Activated CD4-positive, alpha-beta memory T cell treated with anti-CD3 and anti-CD28 coated beads for 36 hours (primary cell): ENCODE results near the gene SH3PXD2B. TPM values are rescaled to one million over a fixed set of nuclear protein-coding genes. Genes with fewer than 3 reads are reported as not detected.

Source experiments
- CTCF ChIA-PET: fragments of 350-600 bp; sonication (Branson Sonifier 250); formaldehyde crosslinking; loops from one replicate; lab custom pipeline; 2021; ENCODE audit warnings: antibody characterized with exemption, inconsistent platforms; lab: Charles Lee
- POLR2A ChIA-PET: fragments of 350-600 bp; sonication (Branson Sonifier 250); formaldehyde crosslinking; loops from one replicate; lab custom pipeline; 2021; ENCODE audit warnings: antibody characterized with exemption; lab: Charles Lee
- DNase-seq: peaks from one replicate; pipeline ENCODE4 v3.0.0-alpha.2; 2020
- H3K27ac Mint-ChIP-seq: one replicate; pipeline ENCODE4 v1.8.0; 2021; ENCODE audit warnings: mixed read lengths
- H3K27me3 Mint-ChIP-seq: one replicate; pipeline ENCODE4 v1.8.0; 2021; ENCODE audit warnings: mixed read lengths
- H3K36me3 Mint-ChIP-seq: one replicate; pipeline ENCODE4 v1.8.0; 2021; ENCODE audit warnings: mixed read lengths
- H3K4me1 Mint-ChIP-seq: one replicate; pipeline ENCODE4 v1.8.0; 2021; ENCODE audit warnings: low read depth, mixed read lengths
- H3K4me3 Mint-ChIP-seq: one replicate; pipeline ENCODE4 v1.8.0; 2021; ENCODE audit warnings: mild to moderate bottlenecking, mixed read lengths
- H3K9me3 Mint-ChIP-seq: one replicate; pipeline ENCODE4 v1.8.0; 2021; ENCODE audit warnings: mixed read lengths
- intact Hi-C: fragments of 100-400 bp; cut with micrococcal nuclease; formaldehyde crosslinking; loops from one replicate; pipeline ENCODE4 v1.15.1; 2023
- total RNA-seq, 2 experiments: library from RNA; stranded (reverse); gene quantifications; one replicate each; pipeline ENCODE4 v1.2.3, GENCODE V29; 2021

Gene SH3PXD2B
- total RNA-seq, 2 experiments from 2014 or later, result 0.99 to 1.1 TPM

DNA sequence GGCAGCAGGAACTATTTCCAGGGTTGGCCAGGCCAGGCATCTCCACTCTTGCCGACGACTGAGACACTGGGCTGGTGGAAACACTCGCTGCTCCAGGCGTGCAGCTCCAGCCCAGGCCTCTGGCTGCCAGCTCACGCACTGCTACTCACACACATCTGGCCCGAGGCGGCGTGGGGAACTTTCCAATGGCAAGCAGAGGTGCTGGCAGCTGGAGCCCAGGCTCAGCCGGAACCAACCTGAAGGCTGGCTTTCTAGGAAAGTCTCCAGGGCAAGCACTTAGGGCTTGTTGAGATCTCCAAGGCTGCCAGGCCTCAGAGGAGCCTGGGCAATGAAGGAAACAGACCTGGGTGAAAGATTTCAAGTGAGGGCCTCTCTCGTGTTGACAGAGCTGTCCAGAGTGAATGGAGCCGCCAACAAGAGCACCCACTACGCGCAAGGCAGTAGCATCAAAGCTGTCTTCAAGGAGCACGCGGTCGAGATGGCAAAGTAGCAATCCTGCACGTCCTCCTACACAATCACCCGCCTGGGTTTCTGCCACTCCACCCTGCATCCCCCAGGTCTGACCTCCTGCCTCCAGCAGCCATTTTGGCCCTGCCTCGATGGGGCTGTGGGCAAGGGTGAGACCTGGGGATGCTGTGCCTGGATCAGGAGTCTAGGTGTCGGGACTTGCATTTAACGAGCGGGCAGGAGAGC, 14.4 kb downstream of the SH3PXD2B start:
- H3K27ac Mint-ChIP-seq, result no peak overlapping the region
- intact Hi-C loops, result no loop called here

GRCh38 chr5:172438319-172438668, 16.0 kb downstream of the SH3PXD2B start:
- no peak for DNase-seq
- CTCF ChIA-PET, result interaction anchor here (4.2 kb wide), 1 partner anchor 13 kb away, joined by 33 read pairs; no protein-coding TSS in a partner anchor
- H3K27ac Mint-ChIP-seq, result no peak overlapping the region
- peaks cover 3% of the 10 kb centered on the region for H3K27me3 Mint-ChIP-seq
- H3K4me3 Mint-ChIP-seq, result no peak overlapping the region
- intact Hi-C loops, result no loop called here
- H3K36me3 Mint-ChIP-seq, result no peaks in the 10 kb centered on the region
- no peaks in the 10 kb centered on the region for H3K9me3 Mint-ChIP-seq
- POLR2A ChIA-PET, result no interaction called here
- peaks cover 5% of the 10 kb centered on the region for H3K4me1 Mint-ChIP-seq

More for the DNA sequence above, 14.4 kb downstream of the SH3PXD2B start:
- no peak overlapping the region for H3K4me3 Mint-ChIP-seq
- peaks cover 14% of the 10 kb centered on the region for H3K4me1 Mint-ChIP-seq
- no peak for DNase-seq
- CTCF ChIA-PET, result interaction anchor here (0.9 to 4.2 kb wide), 2 partner anchors 11 to 276 kb away, joined by 3 to 33 read pairs; no protein-coding TSS in a partner anchor
- peaks cover 8% of the 10 kb centered on the region for H3K27me3 Mint-ChIP-seq
- H3K9me3 Mint-ChIP-seq, result no peaks in the 10 kb centered on the region
- POLR2A ChIA-PET, result no interaction called here
- no peaks in the 10 kb centered on the region for H3K36me3 Mint-ChIP-seq

- H3K4me3 Mint-ChIP-seq, result no peak overlapping the region
- peaks cover 3% of the 10 kb centered on the region for H3K27me3 Mint-ChIP-seq
- no peaks in the 10 kb centered on the region for H3K9me3 Mint-ChIP-seq
- no peak for DNase-seq
- H3K27ac Mint-ChIP-seq, result no peak overlapping the region
- ChIA-PET CTCF (interaction anchor here (4.2 kb wide), 1 partner anchor 14 kb away, joined by 33 read pairs; no protein-coding TSS in a partner anchor), POLR2A (no interaction called here)
- no peaks in the 10 kb centered on the region for H3K36me3 Mint-ChIP-seq
- peaks cover 1% of the 10 kb centered on the region for H3K4me1 Mint-ChIP-seq
- intact Hi-C loops, result no loop called here
Measured at GRCh38 chr5:172437445-172438318, 16.6 kb downstream of the SH3PXD2B start.

DNA sequence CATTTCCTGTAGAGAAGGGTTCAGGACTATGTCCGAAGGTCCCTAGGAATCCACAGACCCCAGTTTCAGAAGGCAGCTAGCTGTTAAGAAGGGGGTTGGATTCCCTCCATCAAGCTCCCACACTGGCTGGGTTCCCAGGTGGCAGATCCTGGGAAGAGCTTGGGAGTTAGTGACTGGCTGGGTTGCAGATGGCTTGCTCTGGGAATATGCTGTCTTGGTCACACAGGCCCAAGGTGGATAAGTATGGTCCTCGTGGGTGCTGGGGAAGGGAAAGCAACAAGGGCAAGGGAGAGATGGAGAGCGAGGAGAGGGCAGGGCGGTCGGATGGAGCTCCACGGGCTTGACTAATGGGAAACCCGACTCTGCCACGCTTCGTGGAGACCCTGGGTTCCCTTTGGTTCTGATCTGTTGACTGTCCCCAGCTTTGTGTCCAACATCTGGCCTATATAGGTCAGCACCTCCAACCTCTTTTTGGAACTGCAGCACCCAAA, 17.4 kb downstream of the SH3PXD2B start:
- H3K9me3 Mint-ChIP-seq, result no peaks in the 10 kb centered on the region

DNA sequence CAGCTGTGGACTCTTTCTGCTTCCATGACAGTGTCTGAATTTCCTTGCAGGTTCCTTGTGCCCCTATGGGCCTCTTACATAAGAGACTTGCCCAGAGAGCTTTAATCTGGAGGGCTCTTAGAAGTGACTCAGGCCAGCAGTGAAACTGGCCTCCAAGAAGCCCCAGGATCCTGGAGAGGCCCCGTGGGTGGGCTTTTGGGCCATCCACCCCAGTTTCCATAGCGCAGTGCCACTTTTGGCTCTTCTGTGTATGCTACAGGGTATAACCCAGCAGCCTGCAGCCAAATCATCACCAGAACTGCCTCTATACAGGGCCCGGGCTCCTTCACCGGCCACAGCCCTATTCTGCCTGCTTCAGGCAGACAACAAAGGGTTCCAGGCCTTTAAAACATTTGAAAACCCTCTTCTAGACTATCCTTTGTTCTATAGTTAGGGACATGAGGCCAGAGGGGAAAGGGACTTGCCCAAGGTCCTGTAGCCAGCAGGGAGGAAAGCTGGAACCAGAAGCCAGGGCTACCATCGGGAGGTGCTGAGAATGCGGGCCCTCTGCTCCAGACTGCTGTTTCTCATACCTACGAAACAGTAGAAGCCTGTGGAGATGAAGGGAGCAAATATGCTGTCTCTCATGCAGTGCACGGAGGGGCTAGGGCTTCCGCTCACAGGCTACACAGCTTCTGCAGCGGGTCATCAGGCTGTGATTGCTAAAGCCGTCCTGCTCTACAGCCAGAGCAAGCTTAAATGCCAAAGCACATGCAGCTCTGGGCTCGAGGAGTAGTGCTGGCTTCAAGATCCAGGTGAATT, 18.0 kb downstream of the SH3PXD2B start:
- peaks cover 3% of the 10 kb centered on the region for H3K27me3 Mint-ChIP-seq
- no peak for DNase-seq
- POLR2A ChIA-PET, result no interaction called here
- no peaks in the 10 kb centered on the region for H3K4me1 Mint-ChIP-seq
- H3K4me3 Mint-ChIP-seq, result no peak overlapping the region
- no peak overlapping the region for H3K27ac Mint-ChIP-seq
- no peaks in the 10 kb centered on the region for H3K36me3 Mint-ChIP-seq
- H3K9me3 Mint-ChIP-seq, result no peaks in the 10 kb centered on the region
- intact Hi-C loops, result no loop called here
- CTCF ChIA-PET, result interaction anchor here (1.9 to 4.2 kb wide), 2 partner anchors 15 kb away, joined by 7 to 33 read pairs; no protein-coding TSS in a partner anchor

More for the DNA sequence above, 17.4 kb downstream of the SH3PXD2B start:
- Mint-ChIP-seq H3K4me3 (no peak overlapping the region), H3K27me3 (peaks cover 3% of the 10 kb centered on the region), H3K4me1 (no peaks in the 10 kb centered on the region), H3K27ac (no peak overlapping the region), H3K36me3 (no peaks in the 10 kb centered on the region)
- POLR2A ChIA-PET, result no interaction called here
- intact Hi-C loops, result no loop called here
- CTCF ChIA-PET, result interaction anchor here (4.2 kb wide), 1 partner anchor 14 kb away, joined by 33 read pairs; no protein-coding TSS in a partner anchor
- DNase-seq, result no peak

DNA sequence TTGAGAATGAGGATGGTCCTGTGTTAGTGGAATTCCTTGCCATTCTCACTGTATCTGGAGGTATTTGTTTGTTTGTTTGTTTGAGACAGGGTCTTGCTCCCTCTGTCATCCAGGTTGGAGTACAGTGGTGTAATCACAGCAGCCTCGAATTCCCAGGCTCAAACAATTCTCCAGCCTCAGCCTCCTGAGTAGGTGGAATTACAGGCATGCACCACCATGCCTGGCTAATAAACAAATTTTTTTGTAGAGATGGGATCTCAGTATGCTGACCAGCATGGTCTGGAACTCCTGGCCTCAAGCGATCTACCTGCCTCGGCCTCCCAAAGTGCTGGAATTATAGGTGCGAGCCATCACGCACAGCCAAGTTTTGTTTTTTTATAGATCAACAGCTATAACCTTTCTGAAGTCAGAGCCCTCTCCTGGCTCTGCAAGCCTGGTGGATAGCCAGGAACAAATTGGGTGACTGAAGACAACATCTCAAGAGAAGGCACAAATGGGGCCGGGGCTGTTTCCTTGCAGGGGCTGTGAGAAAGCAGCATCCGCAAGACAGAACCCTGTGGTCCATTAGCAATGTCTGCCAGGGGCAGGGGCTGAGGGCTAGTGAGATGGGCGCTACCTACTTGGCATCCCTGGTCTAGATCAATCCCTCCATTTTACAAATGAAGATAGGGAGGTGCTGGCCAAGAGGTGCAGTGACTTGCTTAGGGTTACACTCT, 18.8 kb downstream of the SH3PXD2B start:
- no peak overlapping the region for H3K4me3 Mint-ChIP-seq
- no peaks in the 10 kb centered on the region for H3K36me3 Mint-ChIP-seq
- H3K27ac Mint-ChIP-seq, result no peak overlapping the region
- POLR2A ChIA-PET, result no interaction called here
- no peaks in the 10 kb centered on the region for H3K9me3 Mint-ChIP-seq
- intact Hi-C loops, result no loop called here
- no peaks in the 10 kb centered on the region for H3K4me1 Mint-ChIP-seq
- CTCF ChIA-PET, result interaction anchor here (1.9 kb wide), 1 partner anchor 16 kb away, joined by 7 read pairs; no protein-coding TSS in a partner anchor
- DNase-seq, result no peak
- peaks cover 3% of the 10 kb centered on the region for H3K27me3 Mint-ChIP-seq

DNA sequence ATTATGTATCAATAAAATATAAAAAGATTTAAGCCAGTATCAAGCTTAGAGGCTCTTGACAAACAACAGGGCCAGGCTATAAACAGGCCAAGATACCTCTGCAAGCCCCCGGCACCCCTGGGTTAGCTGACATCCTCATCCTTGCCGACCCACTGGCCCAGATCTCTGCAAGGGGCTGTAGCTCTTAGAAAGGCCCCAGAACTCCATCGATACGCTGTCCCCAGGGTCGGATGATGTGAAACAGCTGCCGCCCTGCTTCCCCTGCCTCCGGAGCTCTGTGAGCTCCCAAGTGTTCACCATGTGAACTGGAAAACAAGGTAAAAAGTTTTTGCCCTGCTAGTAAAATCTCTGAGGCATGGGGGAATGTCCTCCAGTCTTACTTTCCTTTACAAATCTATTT, 20.1 kb downstream of the SH3PXD2B start:
- DNase-seq, result no peak
- no peaks in the 10 kb centered on the region for H3K4me1 Mint-ChIP-seq
- H3K27ac Mint-ChIP-seq, result no peak overlapping the region
- ChIA-PET CTCF (interaction anchor here (1.9 kb wide), 1 partner anchor 17 kb away, joined by 7 read pairs; no protein-coding TSS in a partner anchor), POLR2A (no interaction called here)
- H3K9me3 Mint-ChIP-seq, result no peaks in the 10 kb centered on the region
- no peak overlapping the region for H3K4me3 Mint-ChIP-seq
- H3K36me3 Mint-ChIP-seq, result no peaks in the 10 kb centered on the region
- intact Hi-C loops, result no loop called here
- H3K27me3 Mint-ChIP-seq, result peaks cover 3% of the 10 kb centered on the region

DNA sequence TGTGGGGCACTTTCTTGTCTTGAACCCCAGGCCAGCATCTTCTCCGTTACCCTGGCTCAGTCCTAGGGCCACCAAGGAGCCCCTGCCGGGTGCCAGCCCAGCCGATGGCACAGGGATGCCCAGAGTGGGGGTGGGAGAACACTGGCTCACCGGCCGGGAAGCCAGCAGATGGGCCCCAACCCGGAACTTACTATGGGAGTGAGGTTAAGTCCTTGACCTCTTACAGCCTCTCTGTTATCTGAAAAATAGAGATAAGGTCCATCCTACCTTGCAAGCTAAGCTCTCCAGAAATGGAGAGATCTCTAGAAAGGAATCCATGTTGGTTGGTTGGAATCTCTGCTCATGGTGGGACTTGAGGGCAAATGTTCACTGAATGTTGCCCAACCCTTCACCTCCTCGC, 20.8 kb downstream of the SH3PXD2B start:
- Mint-ChIP-seq H3K4me3 (no peak overlapping the region), H3K36me3 (no peaks in the 10 kb centered on the region), H3K4me1 (no peaks in the 10 kb centered on the region), H3K27me3 (peaks cover 3% of the 10 kb centered on the region), H3K27ac (no peak overlapping the region), H3K9me3 (no peaks in the 10 kb centered on the region)
- CTCF ChIA-PET, result no interaction called here
- no peak for DNase-seq
- intact Hi-C loops, result no loop called here
- POLR2A ChIA-PET, result no interaction called here

DNA sequence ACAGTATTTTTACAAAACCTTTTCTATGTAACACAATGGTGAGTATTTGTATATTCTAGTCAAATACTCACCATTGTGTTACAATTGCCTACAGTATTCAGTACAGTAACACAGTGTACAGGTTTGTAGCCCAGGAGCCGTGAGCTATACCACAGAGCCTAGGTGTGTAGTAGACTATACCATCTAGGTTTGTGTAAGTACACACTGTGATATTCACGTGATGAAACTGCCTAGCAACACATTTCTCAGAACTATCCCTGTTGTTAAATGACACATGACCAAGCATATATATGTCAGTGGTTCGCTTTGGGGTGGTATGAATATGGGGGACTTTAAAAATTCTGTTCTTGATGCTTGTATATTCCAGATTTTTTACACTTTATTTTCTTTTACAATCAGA, 21.3 kb downstream of the SH3PXD2B start:
- no peaks in the 10 kb centered on the region for H3K4me1 Mint-ChIP-seq
- H3K9me3 Mint-ChIP-seq, result no peaks in the 10 kb centered on the region
- H3K36me3 Mint-ChIP-seq, result no peaks in the 10 kb centered on the region
- no peak overlapping the region for H3K27ac Mint-ChIP-seq
- intact Hi-C loops, result no loop called here
- POLR2A ChIA-PET, result no interaction called here
- CTCF ChIA-PET, result interaction anchor here (1.2 kb wide), 1 partner anchor 18 kb away, joined by 4 read pairs; no protein-coding TSS in a partner anchor
- H3K4me3 Mint-ChIP-seq, result no peak overlapping the region
- DNase-seq, result no peak
- peaks cover 3% of the 10 kb centered on the region for H3K27me3 Mint-ChIP-seq

DNA sequence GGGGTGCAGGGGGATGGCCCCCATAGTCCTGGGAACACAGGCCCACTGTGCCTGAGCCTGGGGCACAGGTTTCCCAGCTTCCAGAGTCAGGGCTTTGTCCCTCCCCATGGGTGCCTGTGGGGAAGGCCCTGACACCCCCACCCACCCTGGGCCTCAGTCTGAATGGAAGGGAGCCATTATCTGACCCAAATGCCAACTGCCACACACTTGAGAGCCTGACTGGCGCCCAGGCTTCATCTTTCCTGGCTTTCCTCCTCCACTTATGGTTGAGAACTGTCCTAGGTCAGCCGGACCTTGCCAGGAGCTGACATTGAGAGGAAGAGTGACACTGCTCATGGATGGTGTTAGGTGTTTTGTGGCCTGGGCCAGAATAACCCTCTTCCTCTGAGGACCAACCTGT, 24.0 kb downstream of the SH3PXD2B start:
- Mint-ChIP-seq H3K4me3 (no peak overlapping the region), H3K4me1 (no peaks in the 10 kb centered on the region), H3K27me3 (peaks cover 8% of the 10 kb centered on the region), H3K9me3 (no peaks in the 10 kb centered on the region), H3K27ac (no peak overlapping the region), H3K36me3 (no peaks in the 10 kb centered on the region)
- POLR2A ChIA-PET, result no interaction called here
- DNase-seq, result no peak
- intact Hi-C loops, result no loop called here
- CTCF ChIA-PET, result no interaction called here

- H3K4me1 Mint-ChIP-seq, result no peaks in the 10 kb centered on the region
Measured at GRCh38 chr5:172429201-172429940, 25.0 kb downstream of the SH3PXD2B start.

More at GRCh38 chr5:172429201-172429940, 25.0 kb downstream of the SH3PXD2B start:
- intact Hi-C loops, result no loop called here
- Mint-ChIP-seq H3K27ac (no peak overlapping the region), H3K27me3 (peaks cover 13% of the 10 kb centered on the region), H3K4me3 (no peak overlapping the region), H3K9me3 (no peaks in the 10 kb centered on the region), H3K36me3 (no peaks in the 10 kb centered on the region)
- DNase-seq, result no peak
- POLR2A ChIA-PET, result no interaction called here
- CTCF ChIA-PET, result no interaction called here
